Fibroblast of skin of scalp (primary cell): ENCODE results near the gene RFX8.
"Not testable (repeated sequence)": the region's sequence is repeated elsewhere in the genome, so short reads cannot be mapped to it uniquely, and the experiment has no call there.

Experiments used
- DNase-seq: peaks from one replicate; pipeline ENCODE4 v3.0.0-alpha.2; 2013

The RFX8 gene

DNA sequence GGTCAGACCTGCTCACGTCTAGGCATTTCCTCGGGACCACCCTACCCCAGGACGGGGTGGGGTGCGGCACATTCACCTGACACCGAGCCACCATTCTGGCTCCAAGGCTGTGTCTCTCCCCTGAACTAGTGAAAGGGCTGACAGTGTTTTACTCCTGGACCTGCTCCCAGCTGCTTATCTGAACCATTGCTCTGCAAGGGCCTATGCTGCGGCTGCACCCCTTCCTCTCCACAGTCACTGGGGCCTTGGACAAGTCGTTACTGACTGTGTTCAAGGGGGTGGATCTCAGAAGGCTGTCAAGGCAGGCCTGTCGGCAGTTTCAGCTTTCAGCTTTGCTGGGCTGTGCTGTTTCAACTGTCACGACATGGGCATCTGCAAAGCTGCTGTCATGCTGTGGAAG, 99.3 kb downstream of the RFX8 start:
- DNase-seq: no peak

DNA sequence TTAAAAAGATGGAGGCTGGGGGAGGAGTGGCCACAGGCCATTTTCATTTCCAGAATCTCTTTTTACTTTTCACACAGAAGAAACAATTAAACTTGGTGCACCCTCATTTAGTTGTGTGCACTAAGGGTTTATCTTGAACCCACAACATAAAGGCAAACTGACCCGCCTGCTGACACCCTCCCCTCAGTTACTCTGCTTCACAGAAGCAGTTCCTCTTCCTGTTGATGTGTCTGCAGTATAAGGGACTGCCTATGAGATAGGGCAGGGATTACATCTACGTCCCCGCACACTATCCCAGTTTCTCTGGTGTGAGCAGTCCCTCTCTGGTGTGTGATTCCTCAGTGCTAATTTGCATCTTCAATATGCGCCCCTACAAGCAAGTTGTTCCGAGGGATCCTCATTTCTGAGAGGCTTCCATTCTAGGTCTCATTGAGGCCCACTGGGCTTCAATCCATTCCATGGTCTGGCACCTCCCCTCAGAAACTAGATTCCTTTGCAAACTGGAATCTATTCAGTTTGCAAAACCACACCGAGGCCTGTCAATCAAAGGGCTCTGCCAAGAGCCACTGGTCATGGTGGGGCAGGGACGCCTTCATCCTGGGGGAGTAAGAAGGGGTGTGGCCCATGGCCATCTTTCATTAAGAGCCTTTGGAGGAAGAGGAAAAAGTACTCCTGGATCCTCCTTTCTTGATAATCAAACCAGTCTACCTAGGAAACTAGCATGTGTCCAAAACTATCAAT, 99.9 kb downstream of the RFX8 start:
- DNase-seq: no peak

DNA sequence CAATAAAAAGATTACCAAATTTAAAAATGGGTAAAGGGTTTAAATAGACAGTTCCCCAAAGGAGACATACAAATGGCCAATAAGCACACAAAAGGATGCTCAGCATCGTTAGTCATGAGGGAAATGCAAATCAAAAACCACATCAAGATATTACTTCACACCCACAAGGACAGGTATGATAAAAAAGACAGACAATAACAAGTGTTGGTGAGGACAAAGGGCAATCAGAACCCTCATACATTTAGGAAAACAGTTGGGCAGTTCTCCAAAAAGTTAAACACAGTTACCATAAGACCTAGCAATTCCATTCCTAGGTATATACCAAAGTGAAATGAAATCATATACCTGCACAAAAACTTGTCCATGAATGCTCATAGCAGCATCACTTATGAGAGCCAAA, 102.1 kb downstream of the RFX8 start:
- DNase-seq: no peak

DNA sequence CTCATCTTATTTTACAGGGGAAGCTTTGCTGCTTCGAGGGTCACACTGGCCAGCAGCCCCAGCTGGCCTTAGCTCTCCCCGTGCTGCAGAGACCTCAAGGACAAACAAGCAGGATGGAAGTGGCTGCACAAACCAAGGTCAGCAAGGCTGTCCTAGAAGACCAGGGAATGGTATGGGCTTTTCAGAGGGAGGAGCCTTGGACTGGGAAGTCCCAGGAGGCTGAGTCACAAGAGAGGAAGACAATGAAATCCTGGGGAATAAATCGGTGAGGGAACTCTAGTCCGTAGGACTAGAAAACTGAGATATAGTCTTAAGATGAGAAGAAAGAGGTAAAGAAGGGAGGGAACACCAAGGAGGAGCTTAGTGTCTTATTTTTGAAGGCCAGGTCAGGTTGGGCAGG, 103.3 kb downstream of the RFX8 start:
- no peak for DNase-seq

DNA sequence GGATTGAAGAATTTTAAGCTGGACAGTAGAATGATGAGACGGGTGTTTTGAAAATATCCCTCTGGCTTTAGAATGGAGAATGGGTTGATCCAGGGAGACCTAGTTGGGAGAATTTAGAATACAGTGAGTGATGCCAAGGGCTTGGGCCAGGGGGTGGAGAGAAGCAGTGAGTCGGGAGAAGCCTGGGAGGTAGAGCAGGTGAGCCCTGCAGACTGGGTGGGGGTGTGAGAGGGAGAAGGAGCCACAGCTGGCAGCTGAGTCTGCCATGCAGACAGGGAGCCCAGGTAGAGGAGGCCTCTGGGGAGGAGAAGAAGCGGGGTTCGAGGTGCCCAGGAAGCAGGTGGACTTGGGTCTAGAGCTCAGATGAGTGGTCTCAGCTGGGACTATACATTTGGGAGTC, 105.8 kb downstream of the RFX8 start:
- no peak for DNase-seq

GRCh38 chr2:101368376-101368775, 106.5 kb downstream of the RFX8 start:
- DNase-seq: no peak

GRCh38 chr2:101367508-101367907, 107.4 kb downstream of the RFX8 start:
- DNase-seq: no peak

DNA sequence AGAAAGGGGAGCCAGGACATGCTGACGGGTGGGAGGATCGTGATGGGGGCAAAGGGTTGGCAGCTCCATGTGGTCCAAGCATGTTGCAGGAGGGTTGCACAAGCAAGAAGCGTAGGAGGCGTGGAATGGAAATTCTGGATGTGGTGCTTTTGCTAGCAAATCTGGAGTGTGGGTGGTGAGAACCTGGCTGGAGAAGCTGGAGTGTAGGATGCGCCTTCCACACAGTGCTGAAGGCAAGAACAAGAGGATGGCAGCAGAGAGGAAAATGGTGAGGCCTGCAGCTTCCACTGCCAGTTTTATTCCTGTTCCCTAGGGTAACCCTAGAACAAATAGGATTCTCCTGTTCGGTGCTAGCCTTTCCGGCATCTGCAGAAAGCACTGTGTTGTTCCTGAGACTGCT, 110.0 kb downstream of the RFX8 start:
- no peak for DNase-seq

GRCh38 chr2:101362777-101363176, 112.1 kb downstream of the RFX8 start:
- no peak for DNase-seq

GRCh38 chr2:101362316-101362715, 112.6 kb downstream of the RFX8 start:
- no peak for DNase-seq

- no peak for DNase-seq
These were observed 113.4 kb downstream of the RFX8 start for GRCh38 chr2:101361522-101361921.

DNA sequence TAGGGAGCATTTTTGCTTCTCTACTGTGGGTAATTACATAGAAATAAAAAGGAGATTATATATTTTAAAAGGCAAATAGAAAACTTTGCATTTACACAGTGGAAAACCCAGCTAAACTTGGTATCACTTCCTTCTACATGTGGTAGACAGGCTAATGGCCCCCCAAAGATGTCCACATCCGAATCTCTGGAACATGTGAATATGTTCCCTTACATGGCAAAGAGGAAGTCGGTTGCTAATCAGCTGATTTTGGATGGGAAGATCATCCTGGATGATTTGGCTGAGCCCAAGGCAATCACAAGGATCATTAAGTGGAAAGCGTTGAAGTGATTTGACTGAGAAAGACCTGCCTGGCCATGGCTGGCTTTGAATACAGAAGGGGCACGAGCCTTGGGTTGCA, 113.8 kb downstream of the RFX8 start:
- DNase-seq: no peak

DNA sequence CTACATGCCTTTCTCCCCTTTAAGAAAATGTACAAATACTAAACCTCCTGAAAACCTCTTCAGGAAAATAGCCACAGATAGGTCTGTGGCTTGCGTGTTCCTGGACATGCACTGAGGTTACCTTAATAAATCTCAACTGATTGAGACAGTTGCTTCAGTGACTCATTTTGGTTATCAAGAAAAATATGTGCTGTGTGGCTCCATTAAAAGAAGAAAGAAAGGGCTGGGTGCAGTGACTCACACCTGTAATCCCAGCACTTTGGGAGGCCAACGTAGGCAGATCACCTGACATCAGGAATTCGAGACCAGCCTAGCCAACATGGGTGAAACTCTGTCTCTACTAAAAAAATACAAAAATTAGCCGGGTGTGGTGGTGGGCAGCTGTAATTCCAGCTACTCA, 114.7 kb downstream of the RFX8 start:
- DNase-seq: no peak

GRCh38 chr2:101359410-101359954, 115.4 kb downstream of the RFX8 start:
- DNase-seq: no peak

DNA sequence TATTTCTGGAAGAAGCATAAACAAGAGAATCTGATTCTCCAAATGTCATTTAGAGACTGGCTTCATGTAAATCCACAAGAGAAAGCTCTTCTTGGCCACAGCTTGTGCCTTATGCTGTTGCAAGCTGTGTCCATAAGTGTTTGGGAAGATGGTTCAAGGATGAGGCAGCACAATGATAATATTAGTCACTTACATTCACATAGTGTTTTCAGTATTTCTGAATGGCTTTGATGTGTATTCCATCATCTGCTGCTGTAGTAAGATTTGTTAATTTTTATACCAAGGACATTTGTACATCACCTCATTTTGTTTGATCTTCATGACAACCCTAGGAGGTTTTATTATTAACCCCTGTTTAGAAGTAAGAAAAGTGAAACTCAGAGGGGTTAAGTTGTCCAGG, 117.5 kb downstream of the RFX8 start:
- DNase-seq: peak; percentile 32

DNA sequence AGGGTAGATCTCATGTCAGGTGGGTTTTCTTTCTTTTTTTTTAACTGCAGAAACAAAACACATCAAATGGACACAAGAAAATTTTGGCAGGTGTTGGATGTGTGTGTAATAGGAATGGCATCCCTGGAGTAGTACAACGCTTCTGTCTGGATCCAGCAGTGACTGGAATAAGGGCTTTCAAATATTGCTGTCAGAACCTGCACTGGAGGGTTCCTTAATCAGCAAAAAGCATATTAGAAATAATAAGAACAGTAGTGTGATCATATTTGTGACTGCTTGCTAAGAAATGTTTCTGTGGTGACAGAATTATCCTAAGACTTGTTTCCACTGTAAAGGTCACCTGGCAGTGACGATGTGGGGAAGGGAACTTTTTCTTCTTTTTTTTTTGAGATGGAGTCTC, 118.4 kb downstream of the RFX8 start:
- DNase-seq: peak; percentile 7

GRCh38 chr2:101356055-101356454, 118.9 kb downstream of the RFX8 start:
- DNase-seq: no peak

GRCh38 chr2:101355401-101356054, 119.4 kb downstream of the RFX8 start:
- DNase-seq: no peak

DNA sequence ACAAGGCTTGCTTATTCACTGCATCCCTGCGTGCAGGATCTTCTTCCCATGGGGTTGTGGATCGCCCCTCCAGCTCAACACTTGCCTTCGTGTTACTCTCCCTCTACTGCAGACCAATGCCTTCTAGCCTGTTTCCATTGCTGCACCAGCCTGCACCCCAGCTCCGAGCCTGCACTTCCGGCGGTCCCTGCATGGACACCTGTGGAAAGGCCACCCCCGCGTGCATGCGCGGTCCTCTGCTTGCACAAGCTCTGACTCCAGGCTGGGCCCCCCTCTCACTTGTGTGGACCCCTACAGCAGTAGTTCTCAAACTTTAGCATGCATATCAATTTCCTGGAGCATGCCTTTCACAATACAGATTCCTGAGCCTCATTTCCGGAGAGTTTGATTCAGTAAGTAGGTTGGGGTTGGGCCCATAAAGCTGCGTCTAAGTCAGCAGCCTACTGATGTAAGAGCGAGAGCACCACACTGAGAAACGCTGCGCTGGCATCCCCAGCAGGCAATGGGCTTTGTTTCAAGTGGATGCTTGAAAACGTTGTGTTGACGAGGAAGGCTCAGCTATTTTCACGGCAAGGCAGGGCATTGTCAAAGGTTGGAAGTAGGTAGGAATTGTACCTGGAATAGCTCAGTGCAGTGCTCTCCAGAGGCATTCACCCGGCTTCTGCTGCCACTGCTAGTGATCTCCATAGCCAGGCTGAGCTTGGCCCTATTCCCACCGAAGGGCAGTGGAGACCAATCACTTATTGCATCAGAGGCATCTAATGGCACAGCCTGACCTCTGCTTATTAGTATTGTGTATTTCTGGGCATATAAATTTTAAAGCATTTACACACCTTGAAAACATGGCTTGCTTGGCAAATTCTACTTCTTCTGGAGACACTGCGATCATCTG, 120.2 kb downstream of the RFX8 start:
- no peak for DNase-seq

DNA sequence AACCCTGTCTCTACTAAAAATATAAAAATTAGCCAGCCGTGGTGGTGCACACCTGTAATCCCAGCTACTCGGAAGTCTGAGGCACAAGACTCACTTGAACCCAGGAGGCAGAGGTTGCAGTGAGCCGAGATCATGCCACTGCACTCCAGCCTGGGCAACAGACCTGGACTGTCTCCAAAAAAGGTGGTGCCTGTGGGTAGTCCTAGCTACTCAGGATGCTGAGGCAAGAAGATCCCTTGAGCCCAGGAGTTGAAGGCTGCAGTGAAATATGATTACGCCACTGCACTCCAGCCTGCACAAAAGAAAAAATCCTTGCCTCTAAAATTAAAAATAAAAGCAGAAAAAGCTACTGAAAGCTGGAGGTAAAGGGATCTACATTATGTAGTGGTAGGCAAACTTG, 122.3 kb downstream of the RFX8 start:
- not testable (repeated sequence) for DNase-seq

- DNase-seq: no peak
These were observed 123.7 kb downstream of the RFX8 start for GRCh38 chr2:101351207-101351606.

GRCh38 chr2:101349893-101350662, 124.8 kb downstream of the RFX8 start:
- peak; percentile 42 for DNase-seq
